Adrenal gland (tissue), 5 donors: ENCODE results near the gene LDB3.

Experiments
- CTCF ChIP-seq, 6 experiments: fragments of 450-650 bp in 4 of 6; fragments of 200-600 bp in 2 of 6; sonication (generic) in 1 of 6; IDR thresholded peaks; 1 replicate in 5 of 6; 2 replicates in 1 of 6; pipeline versions ENCODE4 v1.5.1 to v1.8.0; 2016 to 2021; ENCODE audit warnings: antibody characterized with exemption in 6 of 6, mild to moderate bottlenecking in 2 of 6, moderate library complexity in 1 of 6
- POLR2A ChIP-seq, 2 donors: fragments of 450-650 bp; IDR thresholded peaks; one replicate each; pipeline ENCODE4 v1.6.1; 2017; ENCODE audit warnings: antibody characterized with exemption in 2 of 2, mild to moderate bottlenecking in 2 of 2, moderate library complexity in 1 of 2
- donor health status: DM: no; HTN: no; CAD: no.

DNA sequence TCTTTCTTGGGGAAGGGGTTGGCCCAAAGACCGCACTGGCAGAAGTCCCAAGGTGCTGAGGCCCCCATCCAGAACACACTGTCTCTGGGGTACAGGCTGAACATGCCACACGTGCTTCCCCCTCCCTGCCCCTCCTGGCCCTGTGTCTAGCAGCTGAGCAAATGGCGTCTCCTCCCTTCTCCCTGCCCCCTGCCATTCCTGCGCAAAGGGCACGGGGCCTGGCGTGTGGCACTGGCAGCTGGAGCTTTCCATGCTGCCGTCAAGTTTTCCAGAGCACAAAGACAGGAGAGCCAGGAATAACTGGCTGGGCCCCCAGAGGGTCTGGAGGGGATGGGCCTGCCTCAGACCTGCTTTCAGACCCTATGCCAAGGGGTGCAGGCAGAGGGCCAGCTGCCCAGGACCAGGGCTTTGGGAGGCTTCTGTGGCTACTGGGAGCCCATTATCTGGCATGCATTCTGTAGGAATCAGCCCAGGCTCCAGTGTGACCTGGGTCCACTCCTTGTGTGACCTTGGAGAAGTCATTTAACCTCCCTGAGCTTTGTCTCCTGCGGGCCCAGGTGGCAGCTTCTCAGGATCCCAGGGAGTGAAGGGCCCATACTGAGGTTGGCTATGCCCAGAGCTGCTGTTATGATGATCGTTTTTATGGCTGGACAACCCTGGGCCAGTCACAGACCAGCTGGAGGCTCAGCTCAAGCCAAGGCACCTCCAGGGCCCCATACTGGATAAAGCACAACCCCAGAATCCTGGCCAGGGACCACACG is 710 bp upstream of the LDB3 start:
- TF ChIP-seq POLR2A (IDR thresholded peaks at IDR 0.05) (no peak), CTCF (IDR thresholded peaks at IDR 0.05) (no peak)
